Measurements from ENCODE around the gene TRABD2B. TPM values are rescaled to one million over a fixed set of nuclear protein-coding genes. Genes with fewer than 3 reads are reported as not detected.

TRABD2B gene
- total RNA-seq, 1 experiment from 2014 or later, result 0.36 TPM

DNA sequence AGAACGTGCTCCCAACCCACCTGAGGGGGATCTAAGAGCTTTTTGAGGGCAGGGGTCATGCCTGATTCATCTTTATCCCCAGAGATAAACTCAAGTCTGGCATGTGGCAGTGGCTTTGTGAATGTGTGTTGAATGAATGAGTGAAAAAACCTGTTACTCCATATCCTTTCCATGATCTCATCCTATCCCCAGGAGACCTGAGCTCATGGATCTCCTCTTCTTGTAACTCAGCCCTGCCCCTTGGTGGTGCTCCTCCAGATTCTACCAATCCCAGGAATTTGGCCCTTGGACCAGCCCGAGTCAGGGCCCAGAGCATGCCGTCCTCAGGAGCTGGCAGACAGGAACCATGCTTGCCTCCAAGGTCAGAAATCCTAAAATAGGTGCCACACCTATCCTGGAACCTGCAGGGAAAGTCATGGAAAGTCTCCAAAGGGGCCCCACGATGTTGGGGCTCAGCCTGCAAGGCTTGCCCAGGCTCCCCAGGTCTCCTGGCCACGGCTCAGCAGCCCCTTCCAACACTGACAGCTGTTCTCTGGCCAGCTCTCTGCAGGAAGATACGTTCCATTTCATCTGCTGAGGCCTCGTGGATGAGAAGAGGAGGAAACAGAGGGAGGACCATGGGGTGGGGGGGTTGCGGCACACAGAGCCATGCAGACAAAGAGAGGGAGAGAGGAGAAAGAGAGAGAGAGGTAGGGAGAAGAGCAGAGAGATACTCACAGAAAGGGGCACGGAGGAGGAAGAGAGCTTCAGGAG, 214.6 kb downstream of the TRABD2B start:
- intact Hi-C loops (cut with micrococcal nuclease; ENCODE audit: unreplicated experiment), result no loop called here
- Mint-ChIP-seq H3K4me1 (ENCODE audit: low read depth, unreplicated experiment) (peaks cover 7% of the 10 kb centered on the region), H3K27me3 (ENCODE audit: insufficient read depth, unreplicated experiment) (peaks cover 6% of the 10 kb centered on the region), H3K4me3 (ENCODE audit: unreplicated experiment) (no peak overlapping the region), H3K36me3 (ENCODE audit: insufficient read depth, unreplicated experiment) (no peaks in the 10 kb centered on the region), H3K9me3 (ENCODE audit: unreplicated experiment) (no peaks in the 10 kb centered on the region), H3K27ac (ENCODE audit: unreplicated experiment) (peak overlapping the region; percentile 30)
- POLR2A ChIA-PET, result no interaction called here
- no peak overlapping the region for H3K4me3 ChIP-seq (ENCODE audit: low read depth, low read length)
- no peaks in the 10 kb centered on the region for H3K27me3 ChIP-seq (replicated peaks; ENCODE audit: control insufficient read depth, insufficient read depth, low read length)
- DNase-seq, result no peak
- TF ChIP-seq, protein P1, sequence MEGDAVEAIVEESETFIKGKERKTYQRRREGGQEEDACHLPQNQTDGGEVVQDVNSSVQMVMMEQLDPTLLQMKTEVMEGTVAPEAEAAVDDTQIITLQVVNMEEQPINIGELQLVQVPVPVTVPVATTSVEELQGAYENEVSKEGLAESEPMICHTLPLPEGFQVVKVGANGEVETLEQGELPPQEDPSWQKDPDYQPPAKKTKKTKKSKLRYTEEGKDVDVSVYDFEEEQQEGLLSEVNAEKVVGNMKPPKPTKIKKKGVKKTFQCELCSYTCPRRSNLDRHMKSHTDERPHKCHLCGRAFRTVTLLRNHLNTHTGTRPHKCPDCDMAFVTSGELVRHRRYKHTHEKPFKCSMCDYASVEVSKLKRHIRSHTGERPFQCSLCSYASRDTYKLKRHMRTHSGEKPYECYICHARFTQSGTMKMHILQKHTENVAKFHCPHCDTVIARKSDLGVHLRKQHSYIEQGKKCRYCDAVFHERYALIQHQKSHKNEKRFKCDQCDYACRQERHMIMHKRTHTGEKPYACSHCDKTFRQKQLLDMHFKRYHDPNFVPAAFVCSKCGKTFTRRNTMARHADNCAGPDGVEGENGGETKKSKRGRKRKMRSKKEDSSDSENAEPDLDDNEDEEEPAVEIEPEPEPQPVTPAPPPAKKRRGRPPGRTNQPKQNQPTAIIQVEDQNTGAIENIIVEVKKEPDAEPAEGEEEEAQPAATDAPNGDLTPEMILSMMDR (IDR thresholded peaks at IDR 0.05; ENCODE audit: insufficient read depth in 1 of 2, low read depth in 1 of 2, low read length in 1 of 2, severe bottlenecking in 1 of 2, unreplicated experiment in 1 of 2), result no peak
- H3K9me3 ChIP-seq, result no peaks in the 10 kb centered on the region
- H3K36me3 ChIP-seq (ENCODE audit: control insufficient read depth, insufficient read depth, low read length), result no peaks in the 10 kb centered on the region
- no peaks in the 10 kb centered on the region for H3K4me1 ChIP-seq
- CTCF ChIA-PET, result interaction anchor here (0.7 kb wide), 1 partner anchor 27 kb away, joined by 6 read pairs; no protein-coding TSS in a partner anchor
- no TSS peak for BruUV-seq (replicated peaks)

DNA sequence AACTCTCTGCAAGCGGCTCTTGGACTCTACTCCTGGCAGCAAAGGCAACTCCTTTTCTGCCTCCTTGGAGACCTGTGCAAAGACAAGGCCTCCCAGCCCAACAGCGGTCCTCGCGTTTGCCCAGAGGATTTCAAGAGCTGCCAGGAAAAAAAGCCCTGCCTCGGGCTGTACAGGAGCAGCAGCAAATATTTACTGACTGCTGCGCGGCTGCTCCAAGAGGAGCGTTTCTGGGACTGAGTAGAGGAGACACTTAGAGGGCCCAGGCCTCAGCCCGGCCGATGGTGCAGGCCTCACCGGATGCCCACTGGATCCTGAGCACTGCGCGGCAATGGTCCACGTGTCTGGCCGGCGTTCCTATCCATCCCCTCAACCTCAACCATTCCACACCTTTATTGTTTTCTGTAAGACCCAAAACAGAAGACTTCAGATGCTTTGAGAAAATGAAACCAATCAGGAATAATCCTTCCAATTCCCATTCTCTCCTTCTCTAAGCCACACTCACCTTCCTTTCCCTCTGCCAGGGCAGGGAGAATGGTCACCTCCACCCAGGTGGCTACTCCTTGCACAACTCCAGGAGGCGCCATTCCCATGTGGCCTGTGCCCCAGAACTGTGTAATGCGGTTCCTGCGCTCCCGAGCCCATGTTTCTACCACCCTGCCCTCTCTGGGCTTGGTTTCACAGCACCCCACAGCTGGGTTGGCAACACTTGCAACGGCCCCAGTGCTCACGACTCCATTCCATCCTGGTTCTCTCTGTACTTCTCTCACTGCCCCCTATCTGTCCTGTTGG, 215.8 kb downstream of the TRABD2B start:
- Mint-ChIP-seq H3K27ac (ENCODE audit: unreplicated experiment) (no peak overlapping the region), H3K36me3 (ENCODE audit: insufficient read depth, unreplicated experiment) (no peaks in the 10 kb centered on the region), H3K27me3 (ENCODE audit: insufficient read depth, unreplicated experiment) (peaks cover 3% of the 10 kb centered on the region), H3K4me1 (ENCODE audit: low read depth, unreplicated experiment) (peaks cover 7% of the 10 kb centered on the region), H3K4me3 (ENCODE audit: unreplicated experiment) (no peak overlapping the region), H3K9me3 (ENCODE audit: unreplicated experiment) (no peaks in the 10 kb centered on the region)
- H3K27me3 ChIP-seq (replicated peaks; ENCODE audit: control insufficient read depth, insufficient read depth, low read length), result no peaks in the 10 kb centered on the region
- H3K4me3 ChIP-seq (ENCODE audit: low read depth, low read length), result no peak overlapping the region
- TF ChIP-seq, protein P1 (IDR thresholded peaks at IDR 0.05; ENCODE audit: insufficient read depth in 1 of 2, low read depth in 1 of 2, low read length in 1 of 2, severe bottlenecking in 1 of 2, unreplicated experiment in 1 of 2), result no peak
- intact Hi-C loops (cut with micrococcal nuclease; ENCODE audit: unreplicated experiment), result no loop called here
- H3K4me1 ChIP-seq, result no peaks in the 10 kb centered on the region
- H3K9me3 ChIP-seq, result no peaks in the 10 kb centered on the region
- DNase-seq, result peak in 1 of 2 experiments; percentile 9
- no peaks in the 10 kb centered on the region for H3K36me3 ChIP-seq (ENCODE audit: control insufficient read depth, insufficient read depth, low read length)
- BruUV-seq (replicated peaks), result no TSS peak
- ChIA-PET POLR2A (no interaction called here), CTCF (no interaction called here)

DNA sequence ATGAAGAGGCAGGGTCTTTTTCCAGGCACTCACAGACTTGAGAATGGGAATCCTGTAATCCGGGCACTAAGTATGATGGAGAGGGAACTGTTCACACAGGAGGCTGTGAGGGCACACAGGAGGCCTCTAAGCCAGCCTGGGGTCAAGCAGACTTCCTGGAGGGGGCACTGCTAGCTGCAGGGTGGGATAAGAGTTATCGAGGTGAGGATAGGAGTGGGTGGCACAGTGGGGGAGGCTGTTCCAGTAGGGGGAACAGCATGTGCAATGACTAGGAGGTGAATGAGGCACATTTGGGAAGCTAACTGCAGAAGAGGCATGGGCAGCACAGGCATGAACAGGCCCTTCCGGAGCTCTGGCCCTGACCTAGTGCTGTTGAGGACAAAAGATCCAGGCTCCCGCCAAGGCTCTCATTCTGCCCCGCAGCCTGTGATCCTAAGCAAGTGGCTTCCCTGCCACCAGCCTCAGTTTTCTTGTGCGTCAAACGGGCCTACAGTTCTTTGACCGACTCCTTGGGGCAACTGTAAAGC, 216.7 kb downstream of the TRABD2B start:
- no peak overlapping the region for H3K4me3 Mint-ChIP-seq (ENCODE audit: unreplicated experiment)
- no TSS peak for BruUV-seq (replicated peaks)
- H3K4me3 ChIP-seq (ENCODE audit: low read depth, low read length), result no peak overlapping the region
- H3K9me3 Mint-ChIP-seq (ENCODE audit: unreplicated experiment), result no peaks in the 10 kb centered on the region
- TF ChIP-seq, protein P1 (IDR thresholded peaks at IDR 0.05; ENCODE audit: insufficient read depth in 1 of 2, low read depth in 1 of 2, low read length in 1 of 2, severe bottlenecking in 1 of 2, unreplicated experiment in 1 of 2), result no peak
- H3K9me3 ChIP-seq, result no peaks in the 10 kb centered on the region
- POLR2A ChIA-PET, result no interaction called here
- H3K27me3 Mint-ChIP-seq (ENCODE audit: insufficient read depth, unreplicated experiment), result peaks cover 5% of the 10 kb centered on the region
- peaks cover 7% of the 10 kb centered on the region for H3K4me1 Mint-ChIP-seq (ENCODE audit: low read depth, unreplicated experiment)
- DNase-seq, result no peak
- H3K27me3 ChIP-seq (replicated peaks; ENCODE audit: control insufficient read depth, insufficient read depth, low read length), result no peaks in the 10 kb centered on the region
- H3K36me3 Mint-ChIP-seq (ENCODE audit: insufficient read depth, unreplicated experiment), result no peaks in the 10 kb centered on the region
- H3K36me3 ChIP-seq (ENCODE audit: control insufficient read depth, insufficient read depth, low read length), result no peaks in the 10 kb centered on the region
- CTCF ChIA-PET, result no interaction called here
- no peak overlapping the region for H3K27ac Mint-ChIP-seq (ENCODE audit: unreplicated experiment)
- no peaks in the 10 kb centered on the region for H3K4me1 ChIP-seq
- intact Hi-C loops (cut with micrococcal nuclease; ENCODE audit: unreplicated experiment), result no loop called here
